Measurements from ENCODE around the gene C6orf62.

Gene C6orf62

DNA sequence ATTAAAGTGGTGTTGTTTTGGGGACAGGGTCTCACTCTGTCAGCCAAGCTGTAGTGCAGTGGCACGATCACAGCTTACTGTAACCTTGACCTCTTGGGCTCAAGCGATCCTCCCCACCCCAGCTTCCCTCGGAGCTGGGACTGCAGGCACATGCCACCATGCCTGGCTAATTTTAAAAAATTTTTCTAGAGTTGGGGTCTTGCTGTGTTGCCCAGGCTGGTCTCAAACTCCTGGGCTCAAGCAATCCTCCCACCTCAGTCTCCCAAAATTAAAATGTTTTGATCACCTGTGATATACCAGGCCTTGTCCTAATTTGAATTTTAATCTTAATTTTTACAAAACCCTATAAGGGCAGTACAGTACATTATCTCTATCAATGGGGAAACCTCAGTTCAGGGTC, 26.5 kb downstream of the C6orf62 start:
- H3K27me3 ChIP-seq (ENCODE audit: insufficient read depth, poor library complexity, severe bottlenecking), result no peaks in the 10 kb centered on the region
- no peak for TF ChIP-seq GABPA (IDR thresholded peaks at IDR 0.05; ENCODE audit: low read depth)
- no peak for TF ChIP-seq POLR2AphosphoS5 (IDR thresholded peaks at IDR 0.05; ENCODE audit: low read depth)
- no peak for TF ChIP-seq SPI1 (IDR thresholded peaks at IDR 0.05; ENCODE audit: borderline replicate concordance, low read depth)
- TF ChIP-seq, protein P1, sequence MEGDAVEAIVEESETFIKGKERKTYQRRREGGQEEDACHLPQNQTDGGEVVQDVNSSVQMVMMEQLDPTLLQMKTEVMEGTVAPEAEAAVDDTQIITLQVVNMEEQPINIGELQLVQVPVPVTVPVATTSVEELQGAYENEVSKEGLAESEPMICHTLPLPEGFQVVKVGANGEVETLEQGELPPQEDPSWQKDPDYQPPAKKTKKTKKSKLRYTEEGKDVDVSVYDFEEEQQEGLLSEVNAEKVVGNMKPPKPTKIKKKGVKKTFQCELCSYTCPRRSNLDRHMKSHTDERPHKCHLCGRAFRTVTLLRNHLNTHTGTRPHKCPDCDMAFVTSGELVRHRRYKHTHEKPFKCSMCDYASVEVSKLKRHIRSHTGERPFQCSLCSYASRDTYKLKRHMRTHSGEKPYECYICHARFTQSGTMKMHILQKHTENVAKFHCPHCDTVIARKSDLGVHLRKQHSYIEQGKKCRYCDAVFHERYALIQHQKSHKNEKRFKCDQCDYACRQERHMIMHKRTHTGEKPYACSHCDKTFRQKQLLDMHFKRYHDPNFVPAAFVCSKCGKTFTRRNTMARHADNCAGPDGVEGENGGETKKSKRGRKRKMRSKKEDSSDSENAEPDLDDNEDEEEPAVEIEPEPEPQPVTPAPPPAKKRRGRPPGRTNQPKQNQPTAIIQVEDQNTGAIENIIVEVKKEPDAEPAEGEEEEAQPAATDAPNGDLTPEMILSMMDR (IDR thresholded peaks at IDR 0.05; ENCODE audit: insufficient read depth, low read length), result no peak
- TF ChIP-seq REST (IDR thresholded peaks at IDR 0.05; ENCODE audit: insufficient replicate concordance, low read depth), result no peak

DNA sequence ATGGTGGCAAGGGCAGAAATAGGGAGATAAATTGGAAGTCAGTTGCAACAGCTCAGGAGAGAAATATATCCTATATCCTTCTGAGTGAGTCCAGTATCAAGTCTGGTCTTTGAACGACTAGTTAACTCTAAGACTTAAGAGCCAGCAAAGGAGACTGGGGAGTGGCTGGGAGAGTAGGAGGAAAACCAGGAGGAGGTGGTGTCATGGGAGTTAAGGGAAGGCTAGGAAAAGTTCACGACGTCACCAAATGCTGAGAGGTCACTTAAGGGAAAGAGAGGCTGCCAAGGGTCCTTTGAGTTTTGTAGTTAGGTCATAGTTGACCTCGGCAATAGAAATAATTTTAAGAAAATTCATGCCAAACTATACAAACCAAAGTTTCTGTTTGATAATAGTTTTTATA, 27.0 kb downstream of the C6orf62 start:
- TF ChIP-seq REST (IDR thresholded peaks at IDR 0.05; ENCODE audit: insufficient replicate concordance, low read depth), result no peak
- TF ChIP-seq SPI1 (IDR thresholded peaks at IDR 0.05; ENCODE audit: borderline replicate concordance, low read depth), result no peak
- no peak for TF ChIP-seq GABPA (IDR thresholded peaks at IDR 0.05; ENCODE audit: low read depth)
- TF ChIP-seq, protein P1 (IDR thresholded peaks at IDR 0.05; ENCODE audit: insufficient read depth, low read length), result no peak
- TF ChIP-seq POLR2AphosphoS5 (IDR thresholded peaks at IDR 0.05; ENCODE audit: low read depth), result no peak
- H3K27ac ChIP-seq (replicated peaks), result no peak overlapping the region
- no peak overlapping the region for H3K4me3 ChIP-seq (replicated peaks; ENCODE audit: insufficient read depth, low read length)
- no peaks in the 10 kb centered on the region for H3K27me3 ChIP-seq (ENCODE audit: insufficient read depth, poor library complexity, severe bottlenecking)
- DNase-seq (ENCODE audit: low read depth in 1 of 2, low spot score in 1 of 2), result no peak

More for the DNA sequence above, 26.5 kb downstream of the C6orf62 start:
- no peak for DNase-seq (ENCODE audit: low read depth in 1 of 2, low spot score in 1 of 2)
- Histone ChIP-seq H3K27ac (replicated peaks) (no peak overlapping the region), H3K4me3 (replicated peaks; ENCODE audit: insufficient read depth, low read length) (no peak overlapping the region)

DNA sequence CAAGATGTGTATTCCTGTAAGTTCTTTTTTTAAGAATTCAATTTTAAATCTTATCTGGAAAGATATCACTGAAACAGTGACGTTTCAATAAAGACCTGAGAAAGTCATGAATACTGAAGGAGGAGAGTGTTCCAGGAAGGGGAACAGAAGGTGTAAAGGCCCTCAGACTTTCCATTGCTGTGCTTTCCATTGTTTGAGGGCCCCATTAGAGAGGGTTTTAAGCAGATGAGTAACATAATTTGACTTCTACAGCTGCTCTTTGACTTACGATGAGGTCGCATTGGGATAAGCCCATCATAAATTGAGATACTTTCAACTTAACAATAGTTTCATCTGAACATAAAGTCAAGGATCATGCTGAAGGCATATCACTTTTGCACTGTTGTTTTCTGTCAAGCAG, 27.4 kb downstream of the C6orf62 start:
- Histone ChIP-seq H3K27ac (replicated peaks) (no peak overlapping the region), H3K27me3 (ENCODE audit: insufficient read depth, poor library complexity, severe bottlenecking) (no peaks in the 10 kb centered on the region), H3K4me3 (replicated peaks; ENCODE audit: insufficient read depth, low read length) (no peak overlapping the region)
- no peak for DNase-seq (ENCODE audit: low read depth in 1 of 2, low spot score in 1 of 2)
- TF ChIP-seq REST (IDR thresholded peaks at IDR 0.05; ENCODE audit: insufficient replicate concordance, low read depth) (no peak), SPI1 (IDR thresholded peaks at IDR 0.05; ENCODE audit: borderline replicate concordance, low read depth) (no peak), GABPA (IDR thresholded peaks at IDR 0.05; ENCODE audit: low read depth) (no peak), POLR2AphosphoS5 (IDR thresholded peaks at IDR 0.05; ENCODE audit: low read depth) (no peak)
- TF ChIP-seq, protein P1 (IDR thresholded peaks at IDR 0.05; ENCODE audit: insufficient read depth, low read length), result no peak

Data from HL-60 (cell line).